ENCODE measurements around the gene TNS1. TPM values are rescaled to one million over a fixed set of nuclear protein-coding genes. Genes with fewer than 3 reads are reported as not detected.

The TNS1 gene
- total and polyA plus RNA-seq, 8 donors: 38.5 to 166 (median 102) TPM

DNA sequence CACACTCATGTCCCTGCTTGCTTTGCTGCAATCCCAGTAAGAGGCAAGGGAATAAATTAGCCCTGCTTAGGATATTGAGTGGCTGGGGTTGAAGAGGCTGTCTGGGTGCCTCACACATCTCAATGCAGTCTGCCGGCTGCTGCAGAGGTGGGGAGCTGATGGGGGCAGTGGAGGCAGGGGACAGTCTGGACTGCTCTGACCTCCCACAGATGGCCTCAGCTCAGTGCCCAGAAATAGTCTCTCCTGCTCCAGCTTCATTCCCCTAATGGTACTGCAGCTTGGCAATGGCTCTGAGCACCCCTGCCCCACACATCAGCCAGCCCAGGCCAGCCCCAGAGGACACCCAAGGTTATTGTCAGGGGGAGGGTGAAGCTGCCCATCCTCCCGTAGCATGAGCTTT, 21.5 kb upstream of the TNS1 start:
- ATAC-seq: no peak
- Histone ChIP-seq H3K27me3 (no peaks in the 10 kb centered on the region), H3K4me3 (no peak overlapping the region), H3K4me1 (peaks cover 0 to 12% (median 9%) of the 10 kb centered on the region in 3 donors), H3K27ac (no peak overlapping the region), H3K9me3 (no peaks in the 10 kb centered on the region), H3K36me3 (no peaks in the 10 kb centered on the region)
- DNase-seq: peak in 4 of 6 donors; percentile 6 to 45 (median 9)
- TF ChIP-seq CTCF (IDR thresholded peaks at IDR 0.05): no peak
- intact Hi-C loops (cut with DNase I): no loop called here
- no peak for FAIRE-seq
- WGBS, 2 donors: 83 to 87% methylated on average over 2 of the region's 2 CpGs

DNA sequence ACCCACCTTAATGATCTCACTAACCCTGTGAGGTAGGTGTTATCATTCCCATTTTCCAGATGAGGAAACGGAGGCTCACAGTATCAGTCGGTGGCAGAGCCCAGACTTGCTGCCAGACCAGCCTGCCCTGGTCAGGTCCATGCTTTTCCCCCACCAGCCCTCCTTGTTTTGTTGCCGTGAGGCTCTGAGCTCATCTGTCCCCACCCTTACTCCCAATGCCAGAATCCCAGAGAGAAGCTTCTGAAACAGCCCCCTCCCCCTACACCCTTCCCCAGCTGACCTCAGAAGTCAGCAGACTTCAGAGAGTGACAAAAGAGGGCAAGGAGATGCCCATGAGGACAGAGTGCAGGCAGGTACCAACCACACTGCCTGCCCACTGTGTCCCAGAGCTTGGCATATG, 20.8 kb upstream of the TNS1 start:
- DNase-seq: peak in 2 of 6 donors; percentile 11 to 37
- Histone ChIP-seq H3K36me3 (no peaks in the 10 kb centered on the region), H3K27ac (no peak overlapping the region), H3K27me3 (no peaks in the 10 kb centered on the region), H3K4me3 (no peak overlapping the region), H3K9me3 (no peaks in the 10 kb centered on the region), H3K4me1 (peaks cover 0 to 12% (median 9%) of the 10 kb centered on the region in 3 donors)
- intact Hi-C loops (cut with DNase I): no loop called here
- no peak for ATAC-seq
- FAIRE-seq: no peak
- WGBS, 2 donors: 72 to 73% methylated on average over 3 of the region's 3 CpGs
- no peak for TF ChIP-seq CTCF (IDR thresholded peaks at IDR 0.05)

DNA sequence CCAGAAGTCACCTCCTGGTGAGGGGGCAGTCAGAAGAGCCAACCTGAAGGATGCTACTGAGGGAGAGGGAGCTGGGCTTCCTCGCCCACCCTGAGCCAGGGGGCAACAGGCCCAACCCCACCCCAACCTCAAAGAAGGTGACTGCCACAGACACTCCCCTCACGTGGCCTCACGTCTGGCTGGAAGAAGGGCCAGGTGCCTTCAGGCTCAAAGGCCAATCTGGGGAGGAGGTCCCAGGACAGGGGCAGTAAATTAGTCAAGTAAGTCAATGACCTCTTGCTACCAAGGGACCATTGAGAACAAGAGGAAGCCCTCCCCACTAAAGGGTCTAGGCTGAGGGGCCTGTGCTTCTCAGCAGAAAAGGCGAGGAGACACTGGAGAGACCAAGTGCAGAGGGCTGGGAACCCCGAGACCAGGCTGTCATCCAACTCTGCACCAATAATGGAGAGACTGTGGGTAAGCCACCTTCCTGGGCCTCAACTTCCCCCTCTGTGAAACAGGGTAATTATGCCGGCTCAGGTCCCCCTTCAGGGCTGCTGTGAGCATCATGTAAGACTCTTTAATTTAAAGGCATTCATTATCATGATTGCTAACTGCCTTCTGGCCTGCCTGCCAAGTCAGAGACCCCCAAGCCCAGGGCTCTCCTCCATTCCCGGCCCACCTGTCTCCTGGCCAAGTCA, 20.2 kb upstream of the TNS1 start:
- no peaks in the 10 kb centered on the region for H3K27me3 ChIP-seq
- peak; percentile 1 to 44 (median 12) for DNase-seq

GRCh38 chr2:218022131-218022850, 19.5 kb upstream of the TNS1 start:
- intact Hi-C loops (cut with DNase I): no loop called here
- DNase-seq (peak in 5 of 6 donors; percentile 1 to 29 (median 3)), FAIRE-seq (no peak), ATAC-seq (no peak)
- Histone ChIP-seq H3K27ac (no peak overlapping the region), H3K9me3 (no peaks in the 10 kb centered on the region), H3K27me3 (no peaks in the 10 kb centered on the region), H3K4me1 (peaks cover 6 to 22% (median 19%) of the 10 kb centered on the region in 3 donors), H3K4me3 (no peak overlapping the region), H3K36me3 (no peaks in the 10 kb centered on the region)
- TF ChIP-seq CTCF (IDR thresholded peaks at IDR 0.05): no peak
- WGBS, 2 donors: 92 to 96% methylated on average over 10 of the region's 10 CpGs

More for the DNA sequence above, 20.2 kb upstream of the TNS1 start:
- Histone ChIP-seq H3K4me1 (peaks cover 3 to 17% (median 14%) of the 10 kb centered on the region in 3 donors), H3K36me3 (no peaks in the 10 kb centered on the region), H3K4me3 (no peak overlapping the region), H3K27ac (no peak overlapping the region), H3K9me3 (no peaks in the 10 kb centered on the region)
- WGBS, 2 donors: 87 to 93% methylated on average over 7 of the region's 7 CpGs
- TF ChIP-seq CTCF (IDR thresholded peaks at IDR 0.05): no peak
- intact Hi-C loops (cut with DNase I): no loop called here
- ATAC-seq (no peak), FAIRE-seq (no peak)

Measured in pancreas (tissue), 10 donors.